SU-DHL-6 (cell line): ENCODE results near the gene SKIC8.

Experiments
- H2AFZ ChIP-seq: fragments of 200-600 bp; sonication (generic); 2 replicates; pipeline ENCODE4 v1.6.1; 2014; ENCODE audit warnings: low read depth, mild to moderate bottlenecking, moderate library complexity, mixed read lengths, antibody characterized with exemption, low read length; ENCODE audit not compliant: severe bottlenecking
- H3F3A ChIP-seq: fragments of 200-600 bp; shearing (Covaris generic); 2 replicates; pipeline ENCODE4 v1.6.0; 2016; ENCODE audit warnings: antibody characterized with exemption, mild to moderate bottlenecking; ENCODE audit not compliant: insufficient read depth
- H3K27ac ChIP-seq: fragments of 200-600 bp; sonication (generic); 2 replicates; pipeline ENCODE4 v1.5.1; 2016; ENCODE audit warnings: low read depth, mild to moderate bottlenecking, low read length, moderate library complexity, mixed read lengths
- H3K27me3 ChIP-seq: fragments of 200-600 bp; sonication (generic), shearing (Covaris generic); 2 replicates; pipeline ENCODE4 v1.6.0; 2014; ENCODE audit warnings: mild to moderate bottlenecking, low read length
- H3K36me3 ChIP-seq: fragments of 200-600 bp; sonication (generic); 2 replicates; pipeline ENCODE4 v1.6.1; 2014; ENCODE audit warnings: mild to moderate bottlenecking, low read length, mixed read lengths
- H3K4me2 ChIP-seq: fragments of 300-600, 200-600 bp; shearing (Covaris generic), sonication (generic); 2 replicates; pipeline ENCODE4 v1.6.0; 2014; ENCODE audit warnings: low read length, low read depth, mild to moderate bottlenecking; ENCODE audit not compliant: poor library complexity, severe bottlenecking
- H3K4me3 ChIP-seq: fragments of 200-600 bp; sonication (generic); 2 replicates; pipeline ENCODE4 v1.5.1; 2014; ENCODE audit warnings: antibody characterized with exemption, low read length, mild to moderate bottlenecking, mixed read lengths; ENCODE audit not compliant: insufficient read depth, poor library complexity, severe bottlenecking
- H3K79me2 ChIP-seq: fragments of 200-600 bp; sonication (generic); 2 replicates; pipeline ENCODE4 v1.6.1; 2014; ENCODE audit warnings: mild to moderate bottlenecking, low read length, moderate library complexity; ENCODE audit not compliant: insufficient read depth
- H3K9ac ChIP-seq: fragments of 200-600 bp; sonication (generic); 2 replicates; pipeline ENCODE4 v1.7.0; 2014; ENCODE audit warnings: mild to moderate bottlenecking, low read length
- H3K9me2 ChIP-seq: fragments of 200-600 bp; sonication (generic); replicated peaks from 2 replicates; pipeline ENCODE4 v1.6.1; 2014; ENCODE audit warnings: low read length; ENCODE audit not compliant: insufficient read depth
- H3K9me3 ChIP-seq: fragments of 200-600 bp; sonication (generic); 2 replicates; pipeline ENCODE4 v1.6.1; 2014; ENCODE audit warnings: low read length, mixed read lengths; ENCODE audit not compliant: insufficient read depth
- H4K20me1 ChIP-seq: fragments of 200-600 bp; sonication (generic); 2 replicates; pipeline ENCODE4 v1.6.1; 2014; ENCODE audit warnings: low read depth, mild to moderate bottlenecking, antibody characterized with exemption, low read length, moderate library complexity, mixed read lengths
- CTCF ChIP-seq: fragments of 200-600 bp; sonication (generic); IDR thresholded peaks from one replicate; pipeline ENCODE4 v1.5.1; 2017; ENCODE audit warnings: antibody characterized with exemption, mild to moderate bottlenecking, low read length, moderate library complexity; ENCODE audit not compliant: insufficient read depth, poor library complexity, severe bottlenecking
- EZH2phosphoT487 ChIP-seq: fragments of 200-600 bp; sonication (generic), shearing (Covaris generic); conservative IDR thresholded peaks from 2 replicates; pipeline ENCODE4 v1.6.1; 2018; ENCODE audit warnings: mild to moderate bottlenecking, antibody characterized with exemption, low read length, moderate library complexity, mixed read lengths

The SKIC8 gene

GRCh38 chr15:78340231-78341056 lies 41.0 kb upstream of the SKIC8 start, which contains the start of gene CRABP1:
CRABP1 (plus strand) TSS chr15:78340353; CDS start chr15:78340429, 76 bp downstream.
- Histone ChIP-seq H3K27ac (no peak within 1 kb of the TSS), H4K20me1 (no peaks in the 10 kb centered on the region), H2AFZ (no peak within 1 kb of the TSS), H3F3A (no peaks in the 10 kb centered on the region), H3K79me2 (no peaks in the 10 kb centered on the region), H3K4me3 (no peak within 1 kb of the TSS), H3K9me3 (no peaks in the 10 kb centered on the region), H3K9me2 (no peaks in the 10 kb centered on the region), H3K9ac (no peak within 1 kb of the TSS), H3K27me3 (no peaks in the 10 kb centered on the region), H3K4me2 (no peak within 1 kb of the TSS), H3K36me3 (no peaks in the 10 kb centered on the region)
- no peak for TF ChIP-seq CTCF
- TF ChIP-seq EZH2phosphoT487, result no peak

- Histone ChIP-seq H2AFZ (no peak overlapping the region), H3F3A (no peaks in the 10 kb centered on the region), H3K4me2 (no peak overlapping the region), H3K27ac (no peak overlapping the region), H3K27me3 (no peaks in the 10 kb centered on the region), H3K9me2 (no peaks in the 10 kb centered on the region), H3K36me3 (no peaks in the 10 kb centered on the region), H4K20me1 (no peaks in the 10 kb centered on the region), H3K9ac (no peak overlapping the region), H3K79me2 (no peaks in the 10 kb centered on the region), H3K4me3 (no peak overlapping the region), H3K9me3 (no peaks in the 10 kb centered on the region)
- TF ChIP-seq EZH2phosphoT487, result no peak
- TF ChIP-seq CTCF, result no peak
Observed at GRCh38 chr15:78339559-78339958, 40.1 kb upstream of the SKIC8 start.

- no peak overlapping the region for H3K4me2 ChIP-seq
- H3K9me2 ChIP-seq, result no peaks in the 10 kb centered on the region
- no peaks in the 10 kb centered on the region for H3K27me3 ChIP-seq
Observed at GRCh38 chr15:78338781-78339180, 39.4 kb upstream of the SKIC8 start.

More at GRCh38 chr15:78338781-78339180, 39.4 kb upstream of the SKIC8 start:
- Histone ChIP-seq H3K36me3 (no peaks in the 10 kb centered on the region), H3K9ac (no peak overlapping the region), H3K9me3 (no peaks in the 10 kb centered on the region), H3K27ac (no peak overlapping the region), H4K20me1 (no peaks in the 10 kb centered on the region), H3K4me3 (no peak overlapping the region), H2AFZ (no peak overlapping the region), H3F3A (no peaks in the 10 kb centered on the region), H3K79me2 (no peaks in the 10 kb centered on the region)
- TF ChIP-seq CTCF (no peak), EZH2phosphoT487 (no peak)
